SK-N-SH (cell line): ENCODE measurements around the gene FAF2. TPM values are rescaled to one million over a fixed set of nuclear protein-coding genes. Genes with fewer than 3 reads are reported as not detected.

Experiments
- CTCF ChIA-PET: fragments of 300-600, 350-600 bp; formaldehyde crosslinking; extraction: SDS; loops from one replicate; lab custom pipeline; 2021; lab: Yijun Ruan, JAX
- POLR2A ChIA-PET: fragments of 350-600 bp; sonication (Branson Sonifier 250); formaldehyde crosslinking; extraction: SDS; loops from one replicate; lab custom pipeline; 2020; ENCODE audit warnings: antibody characterized with exemption, inconsistent platforms; lab: Yijun Ruan, JAX
- DNase-seq: peaks from one replicate; pipeline ENCODE4 v3.0.0; 2012
- H2AFZ ChIP-seq: fragments of 200-600 bp; sonication (generic); 2 replicates; pipeline ENCODE4 v1.8.1; 2016; ENCODE audit warnings: antibody characterized with exemption, mild to moderate bottlenecking, low read depth
- H3F3A ChIP-seq: fragments of 200-600 bp; sonication (generic); replicated peaks from 2 replicates; pipeline ENCODE3; 2016; ENCODE audit warnings: antibody characterized with exemption, mild to moderate bottlenecking; ENCODE audit not compliant: insufficient read depth
- H3K27ac ChIP-seq, 2 experiments: fragments of 200-500 bp in 1 of 2; fragments of 200-600 bp in 1 of 2; sonication (Bioruptor generic) in 1 of 2; sonication (generic), shearing (Covaris generic) in 1 of 2; 2 replicates each; pipeline versions ENCODE4 v1.5.1 to v1.6.1; 2014 to 2016; ENCODE audit warnings: low read depth in 2 of 2, inconsistent platforms in 1 of 2, low read length in 1 of 2, mild to moderate bottlenecking in 1 of 2, mixed read lengths in 1 of 2
- H3K27me3 ChIP-seq: fragments of 200-600 bp; sonication (generic), shearing (Covaris generic); 2 replicates; pipeline ENCODE4 v1.6.1; 2016; ENCODE audit warnings: mixed run types; ENCODE audit not compliant: insufficient read depth
- H3K36me3 ChIP-seq, 2 experiments: fragments of 200-500 bp in 1 of 2; fragments of 200-600 bp in 1 of 2; sonication (Bioruptor generic) in 1 of 2; sonication (generic) in 1 of 2; replicated peaks in 1 of 2; 2 replicates each; pipeline versions ENCODE3 to v1.5.1; 2014 to 2016; ENCODE audit warnings: low read length in 1 of 2, mild to moderate bottlenecking in 1 of 2; ENCODE audit not compliant: insufficient read depth in 2 of 2, control insufficient read depth in 1 of 2
- H3K4me1 ChIP-seq, 2 experiments: fragments of 200-500 bp in 1 of 2; fragments of 200-600 bp in 1 of 2; sonication (Bioruptor generic) in 1 of 2; sonication (generic), shearing (Covaris generic) in 1 of 2; 2 replicates each; pipeline versions ENCODE4 v1.5.1 to v1.6.1; 2014 to 2016; ENCODE audit warnings: low read depth in 1 of 2, low read length in 1 of 2, mixed run types in 1 of 2; ENCODE audit not compliant: insufficient read depth in 2 of 2, control insufficient read depth in 1 of 2
- H3K4me2 ChIP-seq: fragments of 200-600 bp; sonication (generic), shearing (Covaris generic); 2 replicates; pipeline ENCODE4 v1.6.1; 2017; ENCODE audit warnings: mixed run types
- H3K4me3 ChIP-seq, 2 experiments: fragments of 200-500 bp in 1 of 2; fragments of 200-600 bp in 1 of 2; sonication (Bioruptor generic) in 1 of 2; sonication (generic), shearing (Covaris generic) in 1 of 2; 2 replicates each; pipeline versions ENCODE4 v1.5.1 to v1.8.1; 2014 to 2016; ENCODE audit warnings: low read depth in 2 of 2, inconsistent platforms in 1 of 2, low read length in 1 of 2, mild to moderate bottlenecking in 1 of 2, mixed read lengths in 1 of 2, moderate library complexity in 1 of 2
- H3K79me2 ChIP-seq: fragments of 200-600 bp; sonication (generic); 2 replicates; pipeline ENCODE4 v1.8.1; 2017; ENCODE audit warnings: mild to moderate bottlenecking; ENCODE audit not compliant: insufficient read depth
- H3K9ac ChIP-seq: fragments of 200-600 bp; sonication (generic); 2 replicates; pipeline ENCODE4 v1.6.1; 2017; ENCODE audit warnings: mixed run types
- H3K9me2 ChIP-seq: fragments of 200-600 bp; sonication (generic); 2 replicates; pipeline ENCODE4 v1.6.1; 2017; ENCODE audit warnings: mixed run types
- H3K9me3 ChIP-seq: fragments of 200-600 bp; sonication (generic); 2 replicates; pipeline ENCODE4 v1.6.1; 2017; ENCODE audit warnings: mixed run types, mild to moderate bottlenecking, moderate library complexity
- H4K20me1 ChIP-seq: fragments of 200-600 bp; sonication (generic); 2 replicates; pipeline ENCODE4 v1.6.1; 2017; ENCODE audit warnings: mild to moderate bottlenecking, mixed run types; ENCODE audit not compliant: insufficient read depth
- EP300 ChIP-seq, 2 experiments: IDR thresholded peaks; 2 replicates each; pipeline versions ENCODE4 v1.4.0 to v1.6.1; 2012; ENCODE audit warnings: borderline replicate concordance in 1 of 2, low read depth in 1 of 2, low read length in 1 of 2
- EZH2phosphoT487 ChIP-seq: fragments of 200-600 bp; sonication (generic); IDR thresholded peaks from 2 replicates; pipeline ENCODE4 v1.6.1; 2017; ENCODE audit warnings: low read depth, mixed run types, mild to moderate bottlenecking, antibody characterized with exemption, moderate library complexity, borderline replicate concordance
- FOXJ3 ChIP-seq: sonication (generic); formaldehyde crosslinking; IDR thresholded peaks from 2 replicates; pipeline ENCODE4 v1.5.1; 2020; ENCODE audit warnings: mild to moderate bottlenecking, missing genetic modification reagents
- GABPA ChIP-seq: IDR thresholded peaks from 2 replicates; pipeline ENCODE4 v1.4.0; 2012; ENCODE audit warnings: low read depth, mild to moderate bottlenecking
- MXI1 ChIP-seq: IDR thresholded peaks from 2 replicates; pipeline ENCODE4 v1.6.1; 2012; ENCODE audit warnings: mild to moderate bottlenecking, low read depth, low read length, improper control_type of control experiment
- POLR2AphosphoS5 ChIP-seq: IDR thresholded peaks from 2 replicates; pipeline ENCODE4 v1.6.1; 2012; ENCODE audit warnings: low read depth, low read length
- SMC3 ChIP-seq: IDR thresholded peaks from 2 replicates; pipeline ENCODE4 v1.6.1; 2012; ENCODE audit warnings: low read depth, low read length, improper control_type of control experiment
- TAF1 ChIP-seq: IDR thresholded peaks from 2 replicates; pipeline ENCODE4 v1.6.1; 2012; ENCODE audit warnings: low read depth, mild to moderate bottlenecking, low read length, moderate library complexity, borderline replicate concordance
- TCF12 ChIP-seq: IDR thresholded peaks from 2 replicates; pipeline ENCODE4 v1.4.0; 2012
- TEAD4 ChIP-seq: IDR thresholded peaks from 2 replicates; pipeline ENCODE4 v1.4.0; 2012; ENCODE audit warnings: mild to moderate bottlenecking, borderline replicate concordance; ENCODE audit not compliant: insufficient read depth
- WGBS: methylation state at CpG from one replicate; pipeline ENCODE4 v1.1.6; 2017; ENCODE audit warnings: low lambda C conversion rate; 5-methylcytosine and 5-hydroxymethylcytosine counted together
- polyA plus RNA-seq, 3 experiments: library from polyadenylated mRNA; depleted of rRNA; stranded (reverse); fragments of >200 nt; gene quantifications; 2 replicates each; pipeline ENCODE4 v1.2.3, GENCODE V29; 2012
- TF ChIP-seq, protein P1 (sequence below): IDR thresholded peaks from 2 replicates; pipeline ENCODE4 v1.4.0; 2012; ENCODE audit warnings: low read depth
- TF ChIP-seq, protein P2 (sequence below): IDR thresholded peaks from 2 replicates; pipeline ENCODE4 v1.6.1; 2012; ENCODE audit warnings: mild to moderate bottlenecking, low read depth, low read length, moderate library complexity

FAF2 gene
- polyA plus RNA-seq, 1 of the 3 experiments (the other 2 are of a cell fraction): 25.5 TPM

DNA sequence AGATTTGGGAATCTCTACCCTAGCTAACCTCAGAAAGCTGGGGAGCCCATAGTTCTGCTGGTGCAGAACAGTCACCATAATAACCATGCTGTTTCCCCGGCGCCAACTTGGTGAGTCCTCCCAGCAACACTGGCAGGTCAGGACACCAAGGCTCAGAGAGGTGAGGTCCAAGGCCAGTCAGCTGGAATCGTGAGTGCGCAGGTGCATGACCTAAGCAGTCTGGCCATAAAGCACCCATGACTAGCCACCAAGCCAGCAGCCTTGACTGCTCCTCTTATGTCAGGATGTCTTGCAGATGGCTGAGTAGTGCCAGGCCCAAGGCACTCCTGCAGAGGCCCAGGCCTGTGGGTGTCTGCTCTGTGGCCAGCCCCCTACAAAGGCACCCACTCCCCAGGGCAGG is 86.5 kb downstream of the FAF2 start:
- ChIA-PET CTCF (interaction anchor here (0.5 to 6.0 kb wide), 7 partner anchors 9 to 118 kb away, joined by 3 to 28 read pairs (median 5); partner anchors contain the start of genes CLTB and FAF2), POLR2A (interaction anchor here (1.2 to 1.3 kb wide), 2 partner anchors 9 to 146 kb away, joined by 3 to 6 read pairs; partner anchors contain the start of genes HIGD2A and NOP16)
- Histone ChIP-seq H3K27me3 (no peaks in the 10 kb centered on the region), H3K9ac (no peak overlapping the region), H2AFZ (no peak overlapping the region), H4K20me1 (peaks cover 47% of the 10 kb centered on the region), H3K9me3 (no peaks in the 10 kb centered on the region), H3F3A (no peaks in the 10 kb centered on the region), H3K4me3 (peak overlapping the region; percentile 73 to 97; a peak in 2 of 4 replicates), H3K36me3 (peaks cover 5 to 30% of the 10 kb centered on the region in 2 experiments), H3K79me2 (peaks cover 56% of the 10 kb centered on the region), H3K27ac (peak overlapping the region in 1 of 2 experiments; percentile 95; a peak in 2 of 4 replicates), H3K4me2 (peak overlapping the region; percentile 99), H3K9me2 (no peaks in the 10 kb centered on the region), H3K4me1 (peaks cover 13 to 58% of the 10 kb centered on the region in 2 experiments)
- TF ChIP-seq GABPA (no peak), EP300 (IDR thresholded peaks at IDR 0.05; ENCODE audit: borderline replicate concordance in 1 of 2, low read depth in 1 of 2, low read length in 1 of 2) (no peak), FOXJ3 (CRISPR knock-in tag) (no peak), SMC3 (no peak), MXI1 (no peak), EZH2phosphoT487 (no peak), TCF12 (no peak), TEAD4 (no peak)
- TF ChIP-seq, protein P1, sequence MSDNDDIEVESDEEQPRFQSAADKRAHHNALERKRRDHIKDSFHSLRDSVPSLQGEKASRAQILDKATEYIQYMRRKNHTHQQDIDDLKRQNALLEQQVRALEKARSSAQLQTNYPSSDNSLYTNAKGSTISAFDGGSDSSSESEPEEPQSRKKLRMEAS: no peak
- TF ChIP-seq, protein P2, sequence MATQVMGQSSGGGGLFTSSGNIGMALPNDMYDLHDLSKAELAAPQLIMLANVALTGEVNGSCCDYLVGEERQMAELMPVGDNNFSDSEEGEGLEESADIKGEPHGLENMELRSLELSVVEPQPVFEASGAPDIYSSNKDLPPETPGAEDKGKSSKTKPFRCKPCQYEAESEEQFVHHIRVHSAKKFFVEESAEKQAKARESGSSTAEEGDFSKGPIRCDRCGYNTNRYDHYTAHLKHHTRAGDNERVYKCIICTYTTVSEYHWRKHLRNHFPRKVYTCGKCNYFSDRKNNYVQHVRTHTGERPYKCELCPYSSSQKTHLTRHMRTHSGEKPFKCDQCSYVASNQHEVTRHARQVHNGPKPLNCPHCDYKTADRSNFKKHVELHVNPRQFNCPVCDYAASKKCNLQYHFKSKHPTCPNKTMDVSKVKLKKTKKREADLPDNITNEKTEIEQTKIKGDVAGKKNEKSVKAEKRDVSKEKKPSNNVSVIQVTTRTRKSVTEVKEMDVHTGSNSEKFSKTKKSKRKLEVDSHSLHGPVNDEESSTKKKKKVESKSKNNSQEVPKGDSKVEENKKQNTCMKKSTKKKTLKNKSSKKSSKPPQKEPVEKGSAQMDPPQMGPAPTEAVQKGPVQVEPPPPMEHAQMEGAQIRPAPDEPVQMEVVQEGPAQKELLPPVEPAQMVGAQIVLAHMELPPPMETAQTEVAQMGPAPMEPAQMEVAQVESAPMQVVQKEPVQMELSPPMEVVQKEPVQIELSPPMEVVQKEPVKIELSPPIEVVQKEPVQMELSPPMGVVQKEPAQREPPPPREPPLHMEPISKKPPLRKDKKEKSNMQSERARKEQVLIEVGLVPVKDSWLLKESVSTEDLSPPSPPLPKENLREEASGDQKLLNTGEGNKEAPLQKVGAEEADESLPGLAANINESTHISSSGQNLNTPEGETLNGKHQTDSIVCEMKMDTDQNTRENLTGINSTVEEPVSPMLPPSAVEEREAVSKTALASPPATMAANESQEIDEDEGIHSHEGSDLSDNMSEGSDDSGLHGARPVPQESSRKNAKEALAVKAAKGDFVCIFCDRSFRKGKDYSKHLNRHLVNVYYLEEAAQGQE: no peak
- WGBS: 88% methylated on average over 4 of the region's 4 CpGs
- DNase-seq: no peak

DNA sequence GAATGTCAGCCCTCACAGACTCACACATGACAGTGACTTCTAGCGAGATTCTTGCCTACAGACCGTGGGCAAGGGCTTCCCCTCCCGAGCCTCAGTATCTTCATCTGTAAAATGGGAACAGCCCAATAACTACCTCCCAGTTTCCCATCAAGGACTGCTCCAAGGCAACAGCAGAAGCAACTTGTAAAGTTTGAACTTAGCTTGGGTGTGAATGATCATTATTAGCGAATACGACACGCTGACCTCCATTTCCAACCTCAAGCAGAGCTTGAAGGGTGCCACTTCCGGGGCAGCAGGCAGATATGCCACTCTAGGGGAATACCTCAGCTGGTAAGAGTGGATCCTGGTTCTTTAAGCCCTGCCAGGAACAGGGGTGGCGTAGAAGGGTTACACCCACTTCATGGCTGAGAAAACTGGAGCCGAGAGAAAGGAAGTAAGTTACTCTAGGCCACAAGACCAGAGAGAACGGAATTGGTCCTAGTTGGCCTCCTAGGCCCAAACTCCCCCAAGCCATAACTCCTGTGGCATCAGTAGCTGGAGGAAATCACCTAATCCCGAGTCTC is 87.0 kb downstream of the FAF2 start:
- TF ChIP-seq, protein P1: no peak; the same call in 1 of the 2 replicates
- TF ChIP-seq POLR2AphosphoS5: peak; percentile 11; the same call in 1 of the 2 replicates
- TF ChIP-seq TAF1: peak; percentile 36; the same call in 1 of the 2 replicates
- H3K27ac ChIP-seq: peak overlapping the region; percentile 87 to 95; a peak in 3 of 4 replicates
- H3K4me1 ChIP-seq: peaks cover 13 to 58% of the 10 kb centered on the region in 2 experiments
- H3K79me2 ChIP-seq: peaks cover 56% of the 10 kb centered on the region
- H3K9me2 ChIP-seq: no peaks in the 10 kb centered on the region
- H2AFZ ChIP-seq: no peak overlapping the region
- peak overlapping the region; percentile 99 for H3K4me2 ChIP-seq
- no peaks in the 10 kb centered on the region for H3F3A ChIP-seq
- peaks cover 47% of the 10 kb centered on the region for H4K20me1 ChIP-seq
- CTCF ChIA-PET: interaction anchor here (0.5 to 6.0 kb wide), 7 partner anchors 8 to 119 kb away, joined by 3 to 28 read pairs (median 5); partner anchors contain the start of genes CLTB and FAF2
- WGBS: 64% methylated on average over 10 of the region's 11 CpGs
- DNase-seq: no peak
- no peaks in the 10 kb centered on the region for H3K27me3 ChIP-seq
- peak overlapping the region; percentile 98 for H3K9ac ChIP-seq
- peaks cover 5 to 27% of the 10 kb centered on the region in 2 experiments for H3K36me3 ChIP-seq
- POLR2A ChIA-PET: interaction anchor here (0.6 to 1.3 kb wide), 3 partner anchors 9 to 147 kb away, joined by 3 to 8 read pairs (median 6); partner anchors contain the start of genes HIGD2A and NOP16
- peak overlapping the region; percentile 73 to 97 for H3K4me3 ChIP-seq
- no peaks in the 10 kb centered on the region for H3K9me3 ChIP-seq
